ENCODE results near the gene ZFPM1. TPM values are rescaled to one million over a fixed set of nuclear protein-coding genes. Genes with fewer than 3 reads are reported as not detected.

The ZFPM1 gene
- total RNA-seq, 6 donors from 2014 or later = 1.0 to 8.4 (median 3.3) TPM

- DNase-seq = peak in 1 of 2 donors; percentile 38
- Histone ChIP-seq H3K4me3 (peak overlapping the region in 2 of 4 donors; percentile 23 to 29), H3K4me1 (peaks cover 8 to 10% (median 9%) of the 10 kb centered on the region in 4 donors), H3K27me3 (peaks cover 0 to 4% (median 0%) of the 10 kb centered on the region in 4 donors), H3K9me3 (no peaks in the 10 kb centered on the region), H3K36me3 (no peaks in the 10 kb centered on the region), H3K27ac (no peak overlapping the region)
- WGBS, 2 donors = 27 to 41% methylated on average over 16 to 23 of the region's 24 CpGs
- peak; percentile 78 to 86 for ATAC-seq (ENCODE audit: low FRiP score in 2 of 2)
- TF ChIP-seq CTCF (IDR thresholded peaks at IDR 0.05) (peak; percentile 47 to 68 (median 62)), POLR2AphosphoS5 (IDR thresholded peaks at IDR 0.05) (no peak), POLR2A (IDR thresholded peaks at IDR 0.05) (no peak), EP300 (IDR thresholded peaks at IDR 0.05) (no peak)
Observed at GRCh38 chr16:88561485-88562359, 108.6 kb downstream of the ZFPM1 start.

DNA sequence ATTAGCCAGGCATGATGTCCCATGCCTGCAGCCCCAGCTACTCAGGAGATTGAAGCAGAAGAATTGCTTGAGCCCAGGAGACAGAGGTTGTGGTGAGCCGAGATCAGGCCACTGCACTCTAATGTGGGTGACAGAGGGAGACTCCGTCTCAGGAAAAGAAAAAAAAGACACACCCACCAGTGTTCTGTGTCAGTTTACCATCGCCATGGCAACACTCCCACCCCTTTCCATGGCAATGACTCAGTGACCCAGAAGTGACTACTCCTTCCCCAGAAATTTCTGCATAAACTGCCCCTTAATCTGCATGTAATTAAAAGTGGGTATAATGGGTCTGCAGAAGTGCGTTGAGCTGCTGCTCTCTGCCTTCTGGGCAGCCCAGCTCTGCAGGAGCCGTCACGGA, 113.1 kb downstream of the ZFPM1 start:
- Histone ChIP-seq H3K4me1 (peaks cover 13 to 22% (median 15%) of the 10 kb centered on the region in 4 donors), H3K9me3 (no peaks in the 10 kb centered on the region), H3K4me3 (no peak overlapping the region), H3K27me3 (no peaks in the 10 kb centered on the region), H3K27ac (no peak overlapping the region), H3K36me3 (no peaks in the 10 kb centered on the region)
- ATAC-seq (ENCODE audit: low FRiP score in 2 of 2) = no peak
- no peak for TF ChIP-seq POLR2A (IDR thresholded peaks at IDR 0.05)
- TF ChIP-seq CTCF (IDR thresholded peaks at IDR 0.05) = no peak
- no peak for TF ChIP-seq EP300 (IDR thresholded peaks at IDR 0.05)
- TF ChIP-seq POLR2AphosphoS5 (IDR thresholded peaks at IDR 0.05) = no peak
- DNase-seq = no peak
- 55 to 68% methylated on average over 6 of the region's 6 CpGs for WGBS, 2 donors

DNA sequence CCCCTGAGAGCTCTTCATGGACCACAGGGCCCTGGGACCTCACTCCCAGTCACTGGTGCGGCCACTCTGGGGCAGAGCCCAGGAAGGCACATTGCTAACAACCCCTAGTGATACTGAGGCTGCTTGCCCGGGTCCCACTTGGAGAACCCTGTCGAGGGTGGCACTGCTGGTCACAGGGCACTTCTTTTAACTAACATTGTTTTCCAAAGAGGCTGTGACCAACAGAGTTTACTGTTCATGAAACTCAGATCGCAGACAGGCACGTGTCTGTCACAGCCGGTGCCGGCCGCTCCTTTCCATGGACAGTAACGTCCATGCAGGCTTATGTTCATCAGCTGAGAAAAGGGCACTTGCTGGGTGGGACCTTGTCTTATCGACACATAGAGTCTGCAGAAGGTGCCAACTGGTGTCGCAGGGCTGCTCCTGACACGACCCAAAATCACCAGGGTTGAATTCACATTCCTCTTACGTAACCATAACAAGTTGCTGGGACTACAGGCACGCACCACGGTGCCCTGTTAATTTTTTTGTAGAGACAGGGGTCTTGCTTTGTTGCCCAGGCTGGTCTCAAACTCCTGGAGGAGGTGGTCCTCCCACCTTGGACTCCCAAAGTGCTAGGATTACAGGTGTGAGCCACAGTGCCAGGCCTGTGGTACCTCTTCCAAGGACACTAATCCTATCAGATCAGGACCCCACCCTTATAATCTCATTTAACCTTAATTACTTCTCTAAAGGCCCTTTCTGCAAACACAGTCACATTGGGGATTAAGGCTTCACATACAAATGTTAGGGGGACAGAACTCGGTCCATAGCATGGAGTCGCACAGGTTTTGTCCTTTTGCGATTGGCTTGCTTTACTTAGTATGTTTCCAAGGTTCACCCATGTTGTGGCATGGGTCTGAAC, 115.9 kb downstream of the ZFPM1 start:
- Histone ChIP-seq H3K27me3 (no peaks in the 10 kb centered on the region), H3K36me3 (peaks cover 0 to 12% (median 3%) of the 10 kb centered on the region in 4 donors), H3K9me3 (no peaks in the 10 kb centered on the region), H3K4me3 (peak overlapping the region in 3 of 4 donors; percentile 80 to 91 (median 90)), H3K27ac (peak overlapping the region in 2 of 4 donors; percentile 82 to 86), H3K4me1 (peaks cover 21 to 34% (median 23%) of the 10 kb centered on the region in 4 donors)
- no peak for TF ChIP-seq POLR2A (IDR thresholded peaks at IDR 0.05)
- TF ChIP-seq POLR2AphosphoS5 (IDR thresholded peaks at IDR 0.05) = no peak
- TF ChIP-seq EP300 (IDR thresholded peaks at IDR 0.05) = no peak
- TF ChIP-seq CTCF (IDR thresholded peaks at IDR 0.05) = no peak
- 86 to 91% methylated on average over 10 to 18 of the region's 18 CpGs for whole genome bisulfite sequencing, 2 donors
- no peak for ATAC-seq (ENCODE audit: low FRiP score in 2 of 2)
- no peak for DNase-seq

- Histone ChIP-seq H3K27ac (peak overlapping the region; percentile 70 to 86 (median 82)), H3K36me3 (peaks cover 0 to 12% (median 3%) of the 10 kb centered on the region in 4 donors), H3K27me3 (no peaks in the 10 kb centered on the region), H3K4me3 (peak overlapping the region; percentile 29 to 91 (median 85)), H3K4me1 (peaks cover 21 to 34% (median 23%) of the 10 kb centered on the region in 4 donors), H3K9me3 (no peaks in the 10 kb centered on the region)
- peak in 1 of 2 donors; percentile 46 for ATAC-seq (ENCODE audit: low FRiP score in 2 of 2)
- WGBS, 2 donors = 4% methylated on average over 19 of the region's 28 CpGs
- no peak for TF ChIP-seq POLR2AphosphoS5 (IDR thresholded peaks at IDR 0.05)
- TF ChIP-seq CTCF (IDR thresholded peaks at IDR 0.05) = peak in 1 of 6 experiments; percentile 16
- no peak for TF ChIP-seq EP300 (IDR thresholded peaks at IDR 0.05)
- DNase-seq = no peak
Observed at GRCh38 chr16:88569614-88569984, 116.5 kb downstream of the ZFPM1 start.
